NAMALWA (cell line): ENCODE measurements around the gene SEC61A1.
A peak's percentile ranks its signal among the peaks of the same experiment; 100 is the strongest.

ENCODE experiments used
- DNase-seq: peaks from one replicate; pipeline ENCODE4 v3.0.0-alpha.2; 2015; ENCODE audit warnings: low spot score

SEC61A1 gene

DNA sequence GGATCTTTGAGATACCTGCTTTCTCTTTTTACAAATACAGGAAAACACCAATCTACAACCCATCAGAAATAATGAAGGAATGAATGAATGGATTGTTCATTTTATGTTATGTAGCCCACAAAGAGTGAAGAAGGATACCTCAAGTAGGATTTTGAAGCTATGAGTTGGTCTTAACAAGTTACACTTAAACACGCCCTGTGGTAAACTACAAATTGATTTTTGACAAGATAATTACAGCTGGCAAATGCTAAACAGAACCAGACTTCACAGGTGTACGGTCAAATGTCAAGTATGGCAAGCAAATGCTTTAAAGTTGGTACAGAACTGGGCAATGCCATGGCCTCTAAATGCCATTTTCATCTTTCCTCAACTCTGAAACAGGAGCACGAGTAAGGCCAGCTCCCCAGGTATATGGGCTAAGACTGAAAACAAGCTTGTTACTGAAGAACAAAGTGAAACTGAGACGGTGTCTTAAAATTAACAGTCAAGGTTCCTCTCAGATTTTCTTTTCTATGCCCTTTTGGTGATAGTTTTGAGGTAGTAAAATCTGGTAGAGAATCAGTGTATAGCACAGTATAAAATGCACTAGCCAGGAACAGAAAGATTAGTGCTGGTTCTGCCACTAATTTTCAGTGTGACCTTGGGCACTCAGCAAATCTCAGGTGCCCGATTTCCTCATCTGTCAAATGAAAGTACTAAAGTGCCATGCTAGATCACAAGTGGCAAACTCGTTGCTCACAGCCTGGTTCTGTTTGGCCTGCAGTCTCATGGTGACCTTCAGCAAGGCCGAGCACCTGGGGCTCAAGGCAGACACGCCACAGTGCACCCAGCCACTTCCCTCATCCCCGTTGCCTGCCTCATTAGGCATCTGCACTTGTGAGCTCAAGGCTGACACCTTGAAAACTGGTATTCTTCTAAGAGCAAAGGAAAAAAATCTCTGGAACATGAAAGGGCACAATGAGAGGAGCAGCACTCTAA lies 61.9 kb downstream of the SEC61A1 start:
- peak; percentile 68 for DNase-seq
